GM19395 (cell line): ENCODE measurements around the gene HSPB6.
"Not testable (repeated sequence)": the region's sequence is repeated elsewhere in the genome, so short reads cannot be mapped to it uniquely, and the experiment has no call there.

ENCODE experiments used
- ATAC-seq: cut with Tn5 transposase; IDR thresholded peaks from one replicate; pipeline ENCODE4 v1.9.1; 2021; ENCODE audit warnings: mild to moderate bottlenecking, moderate library complexity; ENCODE audit not compliant: unreplicated experiment

Gene HSPB6

GRCh38 chr19:35786299-35787160, 29.7 kb upstream of the HSPB6 start:
- no peak for ATAC-seq

GRCh38 chr19:35785339-35785627, 28.5 kb upstream of the HSPB6 start:
- ATAC-seq = no peak

GRCh38 chr19:35784503-35785338, 27.9 kb upstream of the HSPB6 start:
- ATAC-seq = no peak

- ATAC-seq = no peak
Observed at GRCh38 chr19:35783469-35784434, 26.9 kb upstream of the HSPB6 start.

- no peak for ATAC-seq
Observed at GRCh38 chr19:35782589-35782988, 25.8 kb upstream of the HSPB6 start.

GRCh38 chr19:35781650-35782049, 24.8 kb upstream of the HSPB6 start:
- no peak for ATAC-seq

GRCh38 chr19:35780717-35781116, 23.9 kb upstream of the HSPB6 start:
- no peak for ATAC-seq

- no peak for ATAC-seq
Observed at GRCh38 chr19:35780058-35780457, 23.2 kb upstream of the HSPB6 start.

- no peak for ATAC-seq
Observed at GRCh38 chr19:35779033-35779432, 22.2 kb upstream of the HSPB6 start.

GRCh38 chr19:35777961-35778360, 21.1 kb upstream of the HSPB6 start:
- no peak for ATAC-seq

- ATAC-seq = no peak
Observed at GRCh38 chr19:35777086-35777841, 20.4 kb upstream of the HSPB6 start.

GRCh38 chr19:35776102-35776788, 19.4 kb upstream of the HSPB6 start:
- ATAC-seq = no peak

- peak; percentile 90 for ATAC-seq
Observed at GRCh38 chr19:35775298-35776101, 18.7 kb upstream of the HSPB6 start, which contains the start of gene ARHGAP33. TSS of gene ARHGAP33 (plus strand) at chr19:35775564. CDS start at chr19:35775659, 95 bp downstream.

GRCh38 chr19:35775046-35775297, 18.1 kb upstream of the HSPB6 start:
- no peak for ATAC-seq

- no peak for ATAC-seq
Observed at GRCh38 chr19:35774274-35775045, 17.6 kb upstream of the HSPB6 start.

- ATAC-seq = no peak
Observed at GRCh38 chr19:35773020-35773806, 16.4 kb upstream of the HSPB6 start.

GRCh38 chr19:35772362-35772761, 15.5 kb upstream of the HSPB6 start:
- ATAC-seq = not testable (repeated sequence)

GRCh38 chr19:35768082-35768421, 11.2 kb upstream of the HSPB6 start:
- ATAC-seq = no peak
